Neural cell (in vitro differentiated cells): Measurements from ENCODE around the gene SHB.

ENCODE experiments used
- EP300 ChIP-seq: fragments of 450-650 bp; conservative IDR thresholded peaks from 2 replicates; pipeline ENCODE4 v1.6.1; 2014; ENCODE audit warnings: antibody characterized with exemption, mild to moderate bottlenecking, moderate library complexity; ENCODE audit not compliant: poor library complexity, severe bottlenecking
- EZH2 ChIP-seq: fragments of 200-600, 300-800 bp; shearing (Covaris generic), sonication (generic); IDR thresholded peaks from 2 replicates; pipeline ENCODE4 v1.6.1; 2014; ENCODE audit warnings: antibody characterized with exemption, low read length, borderline replicate concordance, mild to moderate bottlenecking; ENCODE audit not compliant: insufficient read depth, poor library complexity, severe bottlenecking
- POLR2AphosphoS5 ChIP-seq: IDR thresholded peaks from 2 replicates; pipeline ENCODE4 v1.6.1; 2012
- TAF1 ChIP-seq: IDR thresholded peaks from 2 replicates; pipeline ENCODE4 v1.6.1; 2012; ENCODE audit warnings: low read depth
- TF ChIP-seq, protein P1 (sequence below): fragments of 450-650 bp; IDR thresholded peaks from 2 replicates; pipeline ENCODE4 v1.5.1; 2014; ENCODE audit warnings: antibody characterized with exemption, mild to moderate bottlenecking, moderate library complexity; ENCODE audit not compliant: poor library complexity, severe bottlenecking
- TF ChIP-seq, protein P2 (sequence below): IDR thresholded peaks from 2 replicates; pipeline ENCODE4 v1.6.1; 2012; ENCODE audit warnings: borderline replicate concordance

DNA sequence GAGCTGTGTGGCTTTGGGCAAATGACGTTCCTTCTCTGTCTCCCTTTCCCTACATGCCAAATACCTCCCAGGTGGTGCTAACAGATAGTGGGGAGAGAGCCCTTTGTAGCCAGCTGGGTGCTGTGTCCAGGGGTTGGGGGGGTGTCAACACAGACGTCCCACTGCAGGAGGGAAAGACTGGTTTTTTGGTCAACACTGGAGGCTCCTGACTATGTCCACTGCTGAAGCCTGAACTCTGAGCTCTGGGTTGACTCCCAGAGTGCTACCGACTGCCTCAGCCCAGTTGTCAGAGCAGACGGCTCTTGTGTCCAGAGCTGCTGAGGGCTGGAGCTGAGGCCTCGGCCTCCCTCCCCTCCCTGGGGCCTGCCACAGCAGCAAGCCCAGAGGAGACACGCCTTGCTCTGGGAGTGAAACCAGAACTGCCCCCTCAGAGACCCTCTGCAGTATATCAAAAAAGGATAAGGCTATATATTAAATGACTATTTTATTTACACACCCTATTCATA is 150.3 kb downstream of the SHB start:
- TF ChIP-seq EP300 = no peak
- TF ChIP-seq, protein P1, sequence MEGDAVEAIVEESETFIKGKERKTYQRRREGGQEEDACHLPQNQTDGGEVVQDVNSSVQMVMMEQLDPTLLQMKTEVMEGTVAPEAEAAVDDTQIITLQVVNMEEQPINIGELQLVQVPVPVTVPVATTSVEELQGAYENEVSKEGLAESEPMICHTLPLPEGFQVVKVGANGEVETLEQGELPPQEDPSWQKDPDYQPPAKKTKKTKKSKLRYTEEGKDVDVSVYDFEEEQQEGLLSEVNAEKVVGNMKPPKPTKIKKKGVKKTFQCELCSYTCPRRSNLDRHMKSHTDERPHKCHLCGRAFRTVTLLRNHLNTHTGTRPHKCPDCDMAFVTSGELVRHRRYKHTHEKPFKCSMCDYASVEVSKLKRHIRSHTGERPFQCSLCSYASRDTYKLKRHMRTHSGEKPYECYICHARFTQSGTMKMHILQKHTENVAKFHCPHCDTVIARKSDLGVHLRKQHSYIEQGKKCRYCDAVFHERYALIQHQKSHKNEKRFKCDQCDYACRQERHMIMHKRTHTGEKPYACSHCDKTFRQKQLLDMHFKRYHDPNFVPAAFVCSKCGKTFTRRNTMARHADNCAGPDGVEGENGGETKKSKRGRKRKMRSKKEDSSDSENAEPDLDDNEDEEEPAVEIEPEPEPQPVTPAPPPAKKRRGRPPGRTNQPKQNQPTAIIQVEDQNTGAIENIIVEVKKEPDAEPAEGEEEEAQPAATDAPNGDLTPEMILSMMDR = no peak
- TF ChIP-seq, protein P2, sequence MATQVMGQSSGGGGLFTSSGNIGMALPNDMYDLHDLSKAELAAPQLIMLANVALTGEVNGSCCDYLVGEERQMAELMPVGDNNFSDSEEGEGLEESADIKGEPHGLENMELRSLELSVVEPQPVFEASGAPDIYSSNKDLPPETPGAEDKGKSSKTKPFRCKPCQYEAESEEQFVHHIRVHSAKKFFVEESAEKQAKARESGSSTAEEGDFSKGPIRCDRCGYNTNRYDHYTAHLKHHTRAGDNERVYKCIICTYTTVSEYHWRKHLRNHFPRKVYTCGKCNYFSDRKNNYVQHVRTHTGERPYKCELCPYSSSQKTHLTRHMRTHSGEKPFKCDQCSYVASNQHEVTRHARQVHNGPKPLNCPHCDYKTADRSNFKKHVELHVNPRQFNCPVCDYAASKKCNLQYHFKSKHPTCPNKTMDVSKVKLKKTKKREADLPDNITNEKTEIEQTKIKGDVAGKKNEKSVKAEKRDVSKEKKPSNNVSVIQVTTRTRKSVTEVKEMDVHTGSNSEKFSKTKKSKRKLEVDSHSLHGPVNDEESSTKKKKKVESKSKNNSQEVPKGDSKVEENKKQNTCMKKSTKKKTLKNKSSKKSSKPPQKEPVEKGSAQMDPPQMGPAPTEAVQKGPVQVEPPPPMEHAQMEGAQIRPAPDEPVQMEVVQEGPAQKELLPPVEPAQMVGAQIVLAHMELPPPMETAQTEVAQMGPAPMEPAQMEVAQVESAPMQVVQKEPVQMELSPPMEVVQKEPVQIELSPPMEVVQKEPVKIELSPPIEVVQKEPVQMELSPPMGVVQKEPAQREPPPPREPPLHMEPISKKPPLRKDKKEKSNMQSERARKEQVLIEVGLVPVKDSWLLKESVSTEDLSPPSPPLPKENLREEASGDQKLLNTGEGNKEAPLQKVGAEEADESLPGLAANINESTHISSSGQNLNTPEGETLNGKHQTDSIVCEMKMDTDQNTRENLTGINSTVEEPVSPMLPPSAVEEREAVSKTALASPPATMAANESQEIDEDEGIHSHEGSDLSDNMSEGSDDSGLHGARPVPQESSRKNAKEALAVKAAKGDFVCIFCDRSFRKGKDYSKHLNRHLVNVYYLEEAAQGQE = no peak
- no peak for TF ChIP-seq POLR2AphosphoS5
- TF ChIP-seq TAF1 = no peak
- TF ChIP-seq EZH2 = no peak
